SKM-1 treated with dmso at 0.1 percent for 144 hours (cell line): ENCODE results near the gene F2RL2.
"Not testable (repeated sequence)": the region's sequence is repeated elsewhere in the genome, so short reads cannot be mapped to it uniquely, and the experiment has no call there.

Source experiments
- DNase-seq: peaks from one replicate; lab custom pipeline; 2025; ENCODE audit not compliant: unreplicated experiment; lab: John Stamatoyannopoulos, UW

Gene F2RL2

GRCh38 chr5:76622076-76622475, 1.1 kb downstream of the F2RL2 start:
- DNase-seq = no peak

GRCh38 chr5:76620166-76620565, 3.0 kb downstream of the F2RL2 start:
- no peak for DNase-seq

GRCh38 chr5:76617675-76618074, 5.5 kb downstream of the F2RL2 start:
- DNase-seq = no peak

GRCh38 chr5:76617229-76617628, 6.0 kb downstream of the F2RL2 start:
- DNase-seq = no peak

- DNase-seq = no peak
Measured at GRCh38 chr5:76616206-76616605, 7.0 kb downstream of the F2RL2 start.

GRCh38 chr5:76615759-76616158, 7.4 kb downstream of the F2RL2 start:
- DNase-seq = no peak

GRCh38 chr5:76612942-76613341, 10.3 kb downstream of the F2RL2 start:
- no peak for DNase-seq

GRCh38 chr5:76610196-76610595, 13.0 kb downstream of the F2RL2 start:
- no peak for DNase-seq

GRCh38 chr5:76608833-76609232, 14.4 kb downstream of the F2RL2 start:
- DNase-seq = no peak

GRCh38 chr5:76607353-76607871, 15.8 kb downstream of the F2RL2 start:
- no peak for DNase-seq

GRCh38 chr5:76606701-76607100, 16.5 kb downstream of the F2RL2 start:
- no peak for DNase-seq

GRCh38 chr5:76604838-76605237, 18.4 kb downstream of the F2RL2 start:
- DNase-seq = no peak

GRCh38 chr5:76603991-76604390, 19.2 kb downstream of the F2RL2 start:
- DNase-seq = not testable (repeated sequence)

GRCh38 chr5:76602094-76602726, 21.0 kb downstream of the F2RL2 start:
- no peak for DNase-seq

GRCh38 chr5:76601470-76601869, 21.7 kb downstream of the F2RL2 start:
- peak; percentile 25 for DNase-seq

GRCh38 chr5:76600716-76601115, 22.5 kb downstream of the F2RL2 start:
- no peak for DNase-seq

- DNase-seq = no peak
Measured at GRCh38 chr5:76598531-76598930, 24.7 kb downstream of the F2RL2 start.

- DNase-seq = no peak
Measured at GRCh38 chr5:76595755-76596481, 27.3 kb downstream of the F2RL2 start.

GRCh38 chr5:76594107-76594506, 29.1 kb downstream of the F2RL2 start:
- DNase-seq = no peak

- no peak for DNase-seq
Measured at GRCh38 chr5:76592692-76593091, 30.5 kb downstream of the F2RL2 start.

- no peak for DNase-seq
Measured at GRCh38 chr5:76591366-76591765, 31.8 kb downstream of the F2RL2 start.

GRCh38 chr5:76590027-76590426, 33.2 kb downstream of the F2RL2 start:
- DNase-seq = no peak

GRCh38 chr5:76586531-76586930, 36.7 kb downstream of the F2RL2 start:
- DNase-seq = no peak
